Cardiac fibroblast (primary cell): ENCODE results near the gene GJA3.

ENCODE experiments used
- DNase-seq, 2 donors: peaks; one replicate each; pipeline versions ENCODE4 v3.0.0 to v3.0.0-alpha.2; 2010; ENCODE audit warnings: low read depth in 2 of 2
- H3K4me3 ChIP-seq, 2 donors: replicated peaks in 1 of 2; 1 replicate in 1 of 2; 2 replicates in 1 of 2; pipeline ENCODE4 v1.5.1; 2011; ENCODE audit warnings: low read depth in 2 of 2, low read length in 2 of 2, mild to moderate bottlenecking in 2 of 2, moderate library complexity in 1 of 2
- TF ChIP-seq, protein P1 (sequence below): IDR thresholded peaks from one replicate; pipeline ENCODE4 v1.5.1; 2011; ENCODE audit warnings: low read depth, mild to moderate bottlenecking, low read length, inconsistent platforms

GJA3 gene

DNA sequence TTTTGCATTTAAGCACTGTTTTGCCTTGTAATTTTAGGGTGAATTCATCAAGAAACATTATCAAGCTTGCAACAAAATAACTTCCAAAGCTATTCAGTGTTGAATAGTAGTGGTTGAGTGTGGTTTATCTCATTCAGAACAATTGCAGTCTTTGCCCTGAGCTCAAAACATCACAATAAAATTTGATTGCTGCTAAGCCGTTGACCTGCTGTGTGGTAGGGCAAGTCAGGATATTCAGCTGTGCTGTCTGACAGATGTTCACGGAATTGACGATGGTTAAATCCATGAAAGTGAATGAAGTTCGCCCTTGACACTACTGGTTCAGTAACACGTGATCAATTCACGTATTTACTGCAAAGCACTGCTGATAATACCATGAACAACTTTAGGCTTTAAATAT lies 66.9 kb downstream of the GJA3 start:
- no peak overlapping the region for H3K4me3 ChIP-seq
- TF ChIP-seq, protein P1, sequence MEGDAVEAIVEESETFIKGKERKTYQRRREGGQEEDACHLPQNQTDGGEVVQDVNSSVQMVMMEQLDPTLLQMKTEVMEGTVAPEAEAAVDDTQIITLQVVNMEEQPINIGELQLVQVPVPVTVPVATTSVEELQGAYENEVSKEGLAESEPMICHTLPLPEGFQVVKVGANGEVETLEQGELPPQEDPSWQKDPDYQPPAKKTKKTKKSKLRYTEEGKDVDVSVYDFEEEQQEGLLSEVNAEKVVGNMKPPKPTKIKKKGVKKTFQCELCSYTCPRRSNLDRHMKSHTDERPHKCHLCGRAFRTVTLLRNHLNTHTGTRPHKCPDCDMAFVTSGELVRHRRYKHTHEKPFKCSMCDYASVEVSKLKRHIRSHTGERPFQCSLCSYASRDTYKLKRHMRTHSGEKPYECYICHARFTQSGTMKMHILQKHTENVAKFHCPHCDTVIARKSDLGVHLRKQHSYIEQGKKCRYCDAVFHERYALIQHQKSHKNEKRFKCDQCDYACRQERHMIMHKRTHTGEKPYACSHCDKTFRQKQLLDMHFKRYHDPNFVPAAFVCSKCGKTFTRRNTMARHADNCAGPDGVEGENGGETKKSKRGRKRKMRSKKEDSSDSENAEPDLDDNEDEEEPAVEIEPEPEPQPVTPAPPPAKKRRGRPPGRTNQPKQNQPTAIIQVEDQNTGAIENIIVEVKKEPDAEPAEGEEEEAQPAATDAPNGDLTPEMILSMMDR = no peak
- no peak for DNase-seq

DNA sequence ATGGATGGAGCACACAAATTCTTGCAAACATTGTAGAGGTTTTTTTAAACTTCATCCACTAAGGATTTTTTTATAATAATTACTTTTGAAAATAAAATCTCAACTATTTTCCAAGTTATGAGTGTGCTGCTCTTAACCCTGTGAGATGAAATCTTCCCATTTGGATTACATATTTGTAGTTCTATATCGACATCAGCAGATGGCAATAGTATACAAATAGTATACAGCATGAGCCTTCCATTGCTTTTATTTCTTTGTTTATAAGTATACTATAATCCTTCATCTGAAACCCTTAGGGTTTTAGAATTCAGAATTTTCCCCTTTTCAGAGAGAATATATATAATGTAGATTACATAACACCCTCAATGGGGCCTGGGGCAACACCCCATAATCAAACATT lies 70.5 kb downstream of the GJA3 start:
- peak in 1 of 2 donors; percentile 20 for DNase-seq
- TF ChIP-seq, protein P1 = no peak
- H3K4me3 ChIP-seq = no peak overlapping the region
